GM21367 (cell line): ENCODE measurements around the gene SLC39A3.

ENCODE experiments used
- ATAC-seq: cut with Tn5 transposase; IDR thresholded peaks from one replicate; pipeline ENCODE4 v1.9.1; 2021; ENCODE audit not compliant: unreplicated experiment

Gene SLC39A3

GRCh38 chr19:2739602-2740313, at the start of gene SLC39A3:
Gene SLC39A3, minus strand, starts transcription at chr19:2740017. Its CDS starts 2,760 bp downstream, at chr19:2737257.
- peak; percentile 80 for ATAC-seq

- no peak for ATAC-seq
These were observed 48.4 kb upstream of the SLC39A3 start for GRCh38 chr19:2788237-2788636.

- ATAC-seq: no peak
These were observed 47.3 kb upstream of the SLC39A3 start for GRCh38 chr19:2787115-2787514.

GRCh38 chr19:2785244-2785997, 45.6 kb upstream of the SLC39A3 start, which contains the start of gene THOP1:
Gene THOP1, plus strand, starts transcription at chr19:2785503. Its CDS starts 160 bp downstream, at chr19:2785663.
- peak; percentile 56 for ATAC-seq

GRCh38 chr19:2783781-2784145, 43.9 kb upstream of the SLC39A3 start:
- no peak for ATAC-seq

- peak; percentile 53 for ATAC-seq
These were observed 43.3 kb upstream of the SLC39A3 start, which contains the start of gene SGTA for GRCh38 chr19:2782936-2783780. Gene SGTA, minus strand, starts transcription at chr19:2783273. Its CDS starts 14,205 bp downstream, at chr19:2769068.

GRCh38 chr19:2782329-2782935, 42.6 kb upstream of the SLC39A3 start:
- ATAC-seq: no peak

- ATAC-seq: no peak
These were observed 40.5 kb upstream of the SLC39A3 start for GRCh38 chr19:2780284-2780683.

GRCh38 chr19:2779121-2779740, 39.4 kb upstream of the SLC39A3 start:
- ATAC-seq: no peak

- ATAC-seq: no peak
These were observed 38.3 kb upstream of the SLC39A3 start for GRCh38 chr19:2777952-2778683.

- no peak for ATAC-seq
These were observed 36.0 kb upstream of the SLC39A3 start for GRCh38 chr19:2775556-2776430.

- ATAC-seq: no peak
These were observed 35.2 kb upstream of the SLC39A3 start for GRCh38 chr19:2774953-2775555.

GRCh38 chr19:2774083-2774679, 34.4 kb upstream of the SLC39A3 start:
- no peak for ATAC-seq

GRCh38 chr19:2771786-2772674, 32.2 kb upstream of the SLC39A3 start:
- no peak for ATAC-seq

- no peak for ATAC-seq
These were observed 30.5 kb upstream of the SLC39A3 start for GRCh38 chr19:2770055-2771013.

- no peak for ATAC-seq
These were observed 29.4 kb upstream of the SLC39A3 start for GRCh38 chr19:2769218-2769617.
